Liver (tissue), 9 donors: Measurements from ENCODE around the gene MLEC. TPM values are rescaled to one million over a fixed set of nuclear protein-coding genes. Genes with fewer than 3 reads are reported as not detected.

ENCODE experiments used
- DNase-seq: peaks from one replicate; pipeline ENCODE4 v3.0.0-alpha.2; 2017; ENCODE audit warnings: low spot score
- H3K27ac ChIP-seq, 2 donors: one replicate each; pipeline ENCODE4 v1.7.0; 2013; ENCODE audit warnings: inconsistent platforms in 2 of 2, low read length in 2 of 2, control low read depth in 1 of 2, low read depth in 1 of 2, mild to moderate bottlenecking in 1 of 2
- H3K27me3 ChIP-seq, 4 donors: one replicate each; pipeline versions ENCODE4 v1.6.1 to v1.7.0; 2013; ENCODE audit warnings: low read length in 3 of 4, inconsistent platforms in 1 of 4, mild to moderate bottlenecking in 1 of 4, moderate library complexity in 1 of 4; ENCODE audit not compliant: control insufficient read depth in 4 of 4, insufficient read depth in 4 of 4
- H3K36me3 ChIP-seq, 4 donors: one replicate each; pipeline versions ENCODE4 v1.6.1 to v1.7.0; 2013; ENCODE audit warnings: low read length in 3 of 4, mild to moderate bottlenecking in 3 of 4, low read depth in 1 of 4, moderate library complexity in 1 of 4; ENCODE audit not compliant: control insufficient read depth in 4 of 4, insufficient read depth in 3 of 4
- H3K4me1 ChIP-seq, 4 donors: one replicate each; pipeline versions ENCODE4 v1.6.1 to v1.7.0; 2013; ENCODE audit warnings: low read length in 3 of 4, mild to moderate bottlenecking in 3 of 4, moderate library complexity in 1 of 4; ENCODE audit not compliant: control insufficient read depth in 4 of 4, insufficient read depth in 4 of 4
- H3K4me3 ChIP-seq, 3 donors: one replicate each; pipeline versions ENCODE4 v1.6.1 to v1.7.0; 2013; ENCODE audit warnings: low read length in 3 of 3, control low read depth in 1 of 3, low read depth in 1 of 3, mild to moderate bottlenecking in 1 of 3
- H3K9ac ChIP-seq, 2 donors: one replicate each; pipeline ENCODE4 v1.7.0; 2013; ENCODE audit warnings: low read length in 2 of 2, mild to moderate bottlenecking in 2 of 2, moderate library complexity in 2 of 2, control low read depth in 1 of 2, low read depth in 1 of 2
- H3K9me3 ChIP-seq, 4 donors: one replicate each; pipeline versions ENCODE4 v1.6.1 to v1.7.0; 2013; ENCODE audit warnings: low read length in 3 of 4; ENCODE audit not compliant: control insufficient read depth in 4 of 4
- CTCF ChIP-seq: fragments of 150-350 bp; IDR thresholded peaks from 2 replicates; pipeline ENCODE4 v1.5.1; 2017; ENCODE audit warnings: improper control_type of control experiment, low read depth, low read length; ENCODE audit not compliant: missing input control
- EGR1 ChIP-seq, 2 donors: IDR thresholded peaks; 2 replicates each; pipeline ENCODE4 v1.6.1; 2016 to 2018; ENCODE audit warnings: antibody characterized with exemption in 2 of 2, low read depth in 2 of 2
- FOXA1 ChIP-seq: IDR thresholded peaks from 2 replicates; pipeline ENCODE4 v1.6.1; 2016; ENCODE audit warnings: antibody characterized with exemption
- GABPA ChIP-seq, 2 donors: IDR thresholded peaks in 1 of 2; conservative IDR thresholded peaks in 1 of 2; 2 replicates each; pipeline ENCODE4 v1.6.1; 2016; ENCODE audit warnings: antibody characterized with exemption in 2 of 2, mild to moderate bottlenecking in 1 of 2, moderate library complexity in 1 of 2
- NR2F2 ChIP-seq: IDR thresholded peaks from 2 replicates; pipeline ENCODE4 v1.6.1; 2016; ENCODE audit warnings: antibody characterized with exemption
- RAD21 ChIP-seq, 2 donors: IDR thresholded peaks; 2 replicates each; pipeline ENCODE4 v1.6.1; 2016; ENCODE audit warnings: antibody characterized with exemption in 2 of 2, mild to moderate bottlenecking in 2 of 2
- REST ChIP-seq: IDR thresholded peaks from 2 replicates; pipeline ENCODE4 v1.6.1; 2016; ENCODE audit warnings: antibody characterized with exemption, mild to moderate bottlenecking
- RXRA ChIP-seq, 2 donors: IDR thresholded peaks; 2 replicates each; pipeline ENCODE4 v1.6.1; 2017 to 2018; ENCODE audit warnings: antibody characterized with exemption in 2 of 2, mild to moderate bottlenecking in 1 of 2
- SP1 ChIP-seq: IDR thresholded peaks from 2 replicates; pipeline ENCODE4 v1.6.1; 2018; ENCODE audit warnings: antibody characterized with exemption, mild to moderate bottlenecking
- YY1 ChIP-seq: IDR thresholded peaks from 2 replicates; pipeline ENCODE4 v1.6.1; 2016; ENCODE audit warnings: antibody characterized with exemption, mild to moderate bottlenecking
- WGBS: extraction: QIAGEN DNeasy Blood & Tissue Kit; methylation state at CpG from one replicate; pipeline ENCODE4 v1.1.7; 2013; 5-methylcytosine and 5-hydroxymethylcytosine counted together
- polyA plus RNA-seq, 2 donors: library from polyadenylated mRNA; stranded (reverse) in 1 of 2; unstranded in 1 of 2; fragments of 200-250 nt in 1 of 2; fragments of >200 nt in 1 of 2; fragmentation: Nextera tagmentation in 1 of 2; extraction: Ambion mirVana in 1 of 2; gene quantifications; one replicate each; pipeline versions ENCODE4 v1.2.1 to v1.2.3, GENCODE V29; 2013 to 2015
- total RNA-seq, 2 donors: library from RNA; depleted of rRNA; stranded (reverse); fragments of >200 nt; gene quantifications; one replicate each; pipeline ENCODE4 v1.2.3, GENCODE V29; 2014
- TF ChIP-seq, protein P1 (sequence below): IDR thresholded peaks from 2 replicates; pipeline ENCODE4 v1.6.1; 2016; ENCODE audit warnings: antibody characterized with exemption
- TF ChIP-seq, protein P2 (sequence below): IDR thresholded peaks from 2 replicates; pipeline ENCODE4 v1.6.1; 2016; ENCODE audit warnings: antibody characterized with exemption
- donor health status: healthy.
- donor health status: healthy.
- donor health status: healthy.
- donor health status: healthy.
- donor health status: healthy.

The MLEC gene, protein sequence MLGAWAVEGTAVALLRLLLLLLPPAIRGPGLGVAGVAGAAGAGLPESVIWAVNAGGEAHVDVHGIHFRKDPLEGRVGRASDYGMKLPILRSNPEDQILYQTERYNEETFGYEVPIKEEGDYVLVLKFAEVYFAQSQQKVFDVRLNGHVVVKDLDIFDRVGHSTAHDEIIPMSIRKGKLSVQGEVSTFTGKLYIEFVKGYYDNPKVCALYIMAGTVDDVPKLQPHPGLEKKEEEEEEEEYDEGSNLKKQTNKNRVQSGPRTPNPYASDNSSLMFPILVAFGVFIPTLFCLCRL
- total RNA-seq (100 to 1,000 TPM in 1 of 2 donors, 10 to 100 TPM in 1; 61.4 to 170 TPM), polyA plus RNA-seq (100 to 1,000 TPM in 1 of 2 donors, 10 to 100 TPM in 1; 96.3 to 134 TPM)

- Histone ChIP-seq H3K9me3 (no peaks in the 10 kb centered on the region), H3K36me3 (no peaks in the 10 kb centered on the region), H3K27ac (peak within 1 kb of the TSS; percentile 75 to 89), H3K9ac (peak within 1 kb of the TSS; percentile 78 to 83), H3K4me1 (peaks cover 8 to 45% (median 39%) of the 10 kb centered on the region in 4 donors), H3K4me3 (peak within 1 kb of the TSS; percentile 75 to 93 (median 88)), H3K27me3 (no peaks in the 10 kb centered on the region)
- TF ChIP-seq, protein P1, sequence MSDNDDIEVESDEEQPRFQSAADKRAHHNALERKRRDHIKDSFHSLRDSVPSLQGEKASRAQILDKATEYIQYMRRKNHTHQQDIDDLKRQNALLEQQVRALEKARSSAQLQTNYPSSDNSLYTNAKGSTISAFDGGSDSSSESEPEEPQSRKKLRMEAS = no peak
- TF ChIP-seq REST = peak; percentile 90
- peak; percentile 92 to 94 for TF ChIP-seq GABPA (IDR thresholded peaks at IDR 0.05 in 1 of 2, conservative IDR thresholded peaks at IDR 0.05 in 1 of 2)
- TF ChIP-seq CTCF = peak; percentile 11
- TF ChIP-seq RAD21 (IDR thresholded peaks at IDR 0.05) = peak in 1 of 2 donors; percentile 34
- TF ChIP-seq NR2F2 = peak; percentile 39
- peak; percentile 29 to 47 for TF ChIP-seq RXRA (IDR thresholded peaks at IDR 0.05)
- TF ChIP-seq YY1 = peak; percentile 86
- TF ChIP-seq EGR1 (IDR thresholded peaks at IDR 0.05; ENCODE audit: low read depth in 2 of 2) = peak in 1 of 2 donors; percentile 53
- no peak for TF ChIP-seq FOXA1
- TF ChIP-seq, protein P2, sequence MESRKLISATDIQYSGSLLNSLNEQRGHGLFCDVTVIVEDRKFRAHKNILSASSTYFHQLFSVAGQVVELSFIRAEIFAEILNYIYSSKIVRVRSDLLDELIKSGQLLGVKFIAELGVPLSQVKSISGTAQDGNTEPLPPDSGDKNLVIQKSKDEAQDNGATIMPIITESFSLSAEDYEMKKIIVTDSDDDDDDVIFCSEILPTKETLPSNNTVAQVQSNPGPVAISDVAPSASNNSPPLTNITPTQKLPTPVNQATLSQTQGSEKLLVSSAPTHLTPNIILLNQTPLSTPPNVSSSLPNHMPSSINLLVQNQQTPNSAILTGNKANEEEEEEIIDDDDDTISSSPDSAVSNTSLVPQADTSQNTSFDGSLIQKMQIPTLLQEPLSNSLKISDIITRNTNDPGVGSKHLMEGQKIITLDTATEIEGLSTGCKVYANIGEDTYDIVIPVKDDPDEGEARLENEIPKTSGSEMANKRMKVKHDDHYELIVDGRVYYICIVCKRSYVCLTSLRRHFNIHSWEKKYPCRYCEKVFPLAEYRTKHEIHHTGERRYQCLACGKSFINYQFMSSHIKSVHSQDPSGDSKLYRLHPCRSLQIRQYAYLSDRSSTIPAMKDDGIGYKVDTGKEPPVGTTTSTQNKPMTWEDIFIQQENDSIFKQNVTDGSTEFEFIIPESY = no peak
- peak; percentile 97 for TF ChIP-seq SP1
- WGBS = under 1% methylated on average over 84 of the region's 84 CpGs
- peak; percentile 99 for DNase-seq
Measured at GRCh38 chr12:120686690-120687577, at the start of gene MLEC. MLEC (plus strand) TSS chr12:120687149; CDS start chr12:120687297, 148 bp downstream.
